ENCODE results near the gene SPIRE2.

The SPIRE2 gene

GRCh38 chr16:89841275-89841674 lies 13.0 kb downstream of the SPIRE2 start:
- no CpG with 5 or more reads among the region's 10 CpGs for WGBS (ENCODE audit: insufficient coverage, insufficient read length)
- H3K27me3 ChIP-seq (ENCODE audit: control insufficient read depth, insufficient read depth, low read length): no peaks in the 10 kb centered on the region
- H3K27ac ChIP-seq (ENCODE audit: low read length): no peak overlapping the region
- H3K4me3 ChIP-seq (ENCODE audit: low read length): no peak overlapping the region
- peaks cover 6% of the 10 kb centered on the region for H3K4me1 ChIP-seq (ENCODE audit: control insufficient read depth, insufficient read depth, low read length)
- no peak for DNase-seq (ENCODE audit: low read depth, low spot score)
- H3K36me3 ChIP-seq (ENCODE audit: control insufficient read depth, insufficient read depth, low read length): no peaks in the 10 kb centered on the region
- no peaks in the 10 kb centered on the region for H3K9me3 ChIP-seq (ENCODE audit: control insufficient read depth, insufficient read depth, low read length)

GRCh38 chr16:89842471-89843408 lies 14.5 kb downstream of the SPIRE2 start:
- no peak for DNase-seq (ENCODE audit: low read depth, low spot score)
- no peaks in the 10 kb centered on the region for H3K27me3 ChIP-seq (ENCODE audit: control insufficient read depth, insufficient read depth, low read length)
- no peak overlapping the region for H3K27ac ChIP-seq (ENCODE audit: low read length)
- no peak overlapping the region for H3K4me3 ChIP-seq (ENCODE audit: low read length)
- H3K4me1 ChIP-seq (ENCODE audit: control insufficient read depth, insufficient read depth, low read length): peaks cover 6% of the 10 kb centered on the region
- WGBS (ENCODE audit: insufficient coverage, insufficient read length): no CpG with 5 or more reads among the region's 26 CpGs
- H3K9me3 ChIP-seq (ENCODE audit: control insufficient read depth, insufficient read depth, low read length): no peaks in the 10 kb centered on the region
- no peaks in the 10 kb centered on the region for H3K36me3 ChIP-seq (ENCODE audit: control insufficient read depth, insufficient read depth, low read length)

- no CpG with 5 or more reads among the region's 20 CpGs for WGBS (ENCODE audit: insufficient coverage, insufficient read length)
- no peak overlapping the region for H3K4me3 ChIP-seq (ENCODE audit: low read length)
- no peaks in the 10 kb centered on the region for H3K27me3 ChIP-seq (ENCODE audit: control insufficient read depth, insufficient read depth, low read length)
- H3K36me3 ChIP-seq (ENCODE audit: control insufficient read depth, insufficient read depth, low read length): no peaks in the 10 kb centered on the region
- no peak for DNase-seq (ENCODE audit: low read depth, low spot score)
- H3K27ac ChIP-seq (ENCODE audit: low read length): no peak overlapping the region
- no peaks in the 10 kb centered on the region for H3K9me3 ChIP-seq (ENCODE audit: control insufficient read depth, insufficient read depth, low read length)
- H3K4me1 ChIP-seq (ENCODE audit: control insufficient read depth, insufficient read depth, low read length): peaks cover 6% of the 10 kb centered on the region
Observed at GRCh38 chr16:89843409-89844350, 15.4 kb downstream of the SPIRE2 start.

DNA sequence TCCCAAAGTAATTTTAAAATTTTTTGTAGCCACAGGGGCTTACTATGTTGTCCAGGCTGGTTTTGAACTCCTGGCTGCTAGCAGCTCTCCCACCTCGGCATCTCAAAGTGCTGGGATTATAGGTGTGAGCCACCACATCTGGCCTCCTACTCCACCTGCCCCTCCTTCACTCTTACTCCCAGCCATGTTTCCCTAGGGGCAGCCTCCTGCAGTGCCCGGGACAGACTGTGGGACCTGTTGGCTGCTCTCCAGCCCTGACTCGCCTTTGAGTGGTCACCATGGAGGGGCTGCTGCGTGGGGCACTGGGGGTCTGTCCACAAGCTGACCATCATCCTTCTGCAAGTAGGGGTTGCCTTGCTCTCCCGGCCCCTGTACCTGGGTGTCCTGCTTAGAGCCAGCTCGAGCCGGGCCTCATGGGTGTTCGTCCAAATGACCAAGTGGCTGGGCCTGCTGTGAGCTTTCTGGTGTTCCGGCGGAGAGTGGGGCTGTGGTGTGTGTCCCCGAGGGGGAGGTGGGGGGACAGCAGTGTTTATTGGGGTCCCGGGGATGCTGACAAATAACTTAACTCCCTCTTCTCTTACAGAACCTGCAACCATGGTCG lies 16.6 kb downstream of the SPIRE2 start:
- 0 out of 2 replicates have a peak, but pooled peaks cover 3% of the 10 kb centered on the region for H3K4me1 ChIP-seq (ENCODE audit: control insufficient read depth, insufficient read depth, low read length)
- no peak overlapping the region for H3K4me3 ChIP-seq (ENCODE audit: low read length)
- H3K9me3 ChIP-seq (ENCODE audit: control insufficient read depth, insufficient read depth, low read length): no peaks in the 10 kb centered on the region
- no CpG with 5 or more reads among the region's 13 CpGs for WGBS (ENCODE audit: insufficient coverage, insufficient read length)
- DNase-seq (ENCODE audit: low read depth, low spot score): no peak
- no peak overlapping the region for H3K27ac ChIP-seq (ENCODE audit: low read length)
- peaks cover 2% of the 10 kb centered on the region; the same call in 1 of the 2 replicates for H3K36me3 ChIP-seq (ENCODE audit: control insufficient read depth, insufficient read depth, low read length)
- H3K27me3 ChIP-seq (ENCODE audit: control insufficient read depth, insufficient read depth, low read length): no peaks in the 10 kb centered on the region

- no peaks in the 10 kb centered on the region for H3K27me3 ChIP-seq (ENCODE audit: control insufficient read depth, insufficient read depth, low read length)
- no peaks in the 10 kb centered on the region for H3K9me3 ChIP-seq (ENCODE audit: control insufficient read depth, insufficient read depth, low read length)
- no peak for DNase-seq (ENCODE audit: low read depth, low spot score)
- H3K4me3 ChIP-seq (ENCODE audit: low read length): no peak overlapping the region
- H3K4me1 ChIP-seq (ENCODE audit: control insufficient read depth, insufficient read depth, low read length): 0 out of 2 replicates have a peak, but pooled peaks cover 2% of the 10 kb centered on the region
- H3K27ac ChIP-seq (ENCODE audit: low read length): no peak overlapping the region
- peaks cover 2% of the 10 kb centered on the region; the same call in 1 of the 2 replicates for H3K36me3 ChIP-seq (ENCODE audit: control insufficient read depth, insufficient read depth, low read length)
- no CpG with 5 or more reads among the region's 13 CpGs for WGBS (ENCODE audit: insufficient coverage, insufficient read length)
Observed at GRCh38 chr16:89845417-89845816, 17.1 kb downstream of the SPIRE2 start.

DNA sequence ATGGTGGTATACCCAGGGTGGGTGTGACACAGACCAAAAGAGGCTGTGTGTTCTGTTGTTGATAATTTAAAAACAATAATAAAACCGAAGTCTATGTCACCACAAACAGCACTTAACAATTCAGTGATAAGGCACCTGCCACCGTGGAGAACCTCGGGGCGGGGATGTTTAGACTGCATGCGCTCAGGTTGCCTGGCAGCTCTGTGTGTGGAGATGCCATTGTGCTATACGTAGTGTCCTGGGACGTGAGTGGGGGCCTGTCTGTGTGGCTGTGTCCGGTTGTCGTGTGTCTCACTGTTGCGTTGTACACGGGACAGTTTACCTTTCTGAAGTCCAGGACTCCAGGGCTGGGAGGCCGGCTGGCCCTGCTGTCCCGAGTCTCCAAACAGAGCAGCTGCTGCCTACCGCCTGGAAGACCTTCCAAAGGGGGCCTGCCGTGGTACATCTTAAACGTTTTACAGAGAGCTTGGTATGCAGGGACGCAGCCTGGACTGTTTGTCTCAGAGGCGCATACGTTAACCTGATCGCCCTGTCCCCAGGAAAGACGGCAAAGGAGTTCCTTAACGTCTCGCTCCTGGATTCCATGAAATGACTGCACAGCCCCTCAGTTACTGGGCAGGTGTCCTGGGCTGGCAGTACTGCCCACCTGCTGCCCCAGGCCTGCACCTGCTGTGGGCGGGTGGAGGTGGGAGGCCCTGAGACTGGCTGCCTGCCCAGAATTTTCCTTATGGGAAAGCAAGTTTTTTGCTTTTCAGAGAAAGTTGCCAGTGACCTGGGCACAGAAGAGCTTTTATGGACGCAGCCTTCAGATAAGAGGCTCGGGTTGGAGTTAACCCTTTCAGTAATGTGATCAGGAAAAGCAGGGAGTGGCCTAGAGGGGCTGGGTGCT lies 19.0 kb downstream of the SPIRE2 start:
- Histone ChIP-seq H3K27ac (ENCODE audit: low read length) (no peak overlapping the region), H3K9me3 (ENCODE audit: control insufficient read depth, insufficient read depth, low read length) (no peaks in the 10 kb centered on the region), H3K36me3 (ENCODE audit: control insufficient read depth, insufficient read depth, low read length) (peaks cover 2% of the 10 kb centered on the region; the same call in 1 of the 2 replicates), H3K4me1 (ENCODE audit: control insufficient read depth, insufficient read depth, low read length) (0 out of 2 replicates have a peak, but pooled peaks cover 2% of the 10 kb centered on the region), H3K4me3 (ENCODE audit: low read length) (no peak overlapping the region), H3K27me3 (ENCODE audit: control insufficient read depth, insufficient read depth, low read length) (no peaks in the 10 kb centered on the region)
- no peak for DNase-seq (ENCODE audit: low read depth, low spot score)
- no CpG with 5 or more reads among the region's 26 CpGs for WGBS (ENCODE audit: insufficient coverage, insufficient read length)

DNA sequence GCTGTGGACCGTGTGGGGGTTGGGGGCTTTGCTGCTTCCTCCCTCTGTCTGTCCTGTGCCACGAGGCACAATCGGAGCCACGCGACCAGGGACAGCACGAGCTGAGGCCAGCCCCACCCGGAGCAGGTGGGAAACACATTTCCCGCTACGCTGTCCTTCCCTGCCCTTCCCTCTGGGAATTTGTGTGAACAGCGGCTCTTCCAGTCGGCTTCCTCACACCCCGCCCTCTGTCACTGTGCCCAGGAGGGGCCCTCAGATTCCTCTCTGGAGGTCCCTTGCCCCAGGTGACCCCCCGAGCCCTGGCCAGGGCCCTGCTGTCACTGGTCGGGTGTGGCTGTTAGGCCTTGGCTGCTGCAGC lies 19.6 kb downstream of the SPIRE2 start:
- no peaks in the 10 kb centered on the region for H3K9me3 ChIP-seq (ENCODE audit: control insufficient read depth, insufficient read depth, low read length)
- H3K27me3 ChIP-seq (ENCODE audit: control insufficient read depth, insufficient read depth, low read length): no peaks in the 10 kb centered on the region
- H3K36me3 ChIP-seq (ENCODE audit: control insufficient read depth, insufficient read depth, low read length): peaks cover 2% of the 10 kb centered on the region; the same call in 1 of the 2 replicates
- no CpG with 5 or more reads among the region's 14 CpGs for WGBS (ENCODE audit: insufficient coverage, insufficient read length)
- no peaks in the 10 kb centered on the region for H3K4me1 ChIP-seq (ENCODE audit: control insufficient read depth, insufficient read depth, low read length)
- no peak for DNase-seq (ENCODE audit: low read depth, low spot score)
- no peak overlapping the region for H3K4me3 ChIP-seq (ENCODE audit: low read length)
- H3K27ac ChIP-seq (ENCODE audit: low read length): no peak overlapping the region

DNA sequence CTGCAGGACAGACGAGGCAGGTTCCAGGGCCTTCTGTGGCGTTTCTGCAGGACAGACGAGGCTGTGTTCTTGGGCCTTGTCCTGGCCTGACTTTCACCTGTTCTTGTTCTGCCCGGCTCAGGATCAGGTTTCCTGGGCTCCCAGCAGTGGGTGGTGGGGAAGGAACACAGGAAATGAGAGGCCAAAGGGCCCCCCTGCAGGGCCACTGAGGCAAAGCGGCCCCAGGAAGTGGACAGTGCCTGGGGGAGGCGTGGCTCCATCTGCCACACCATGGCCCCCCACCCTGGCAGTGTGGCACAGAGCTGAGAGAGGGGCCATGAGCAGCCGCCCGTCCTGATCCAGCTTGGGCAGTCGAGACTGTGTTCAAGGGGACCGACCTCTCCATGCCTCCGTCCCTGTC lies 20.7 kb downstream of the SPIRE2 start:
- Histone ChIP-seq H3K9me3 (ENCODE audit: control insufficient read depth, insufficient read depth, low read length) (no peaks in the 10 kb centered on the region), H3K27me3 (ENCODE audit: control insufficient read depth, insufficient read depth, low read length) (no peaks in the 10 kb centered on the region), H3K27ac (ENCODE audit: low read length) (no peak overlapping the region), H3K36me3 (ENCODE audit: control insufficient read depth, insufficient read depth, low read length) (peaks cover 2% of the 10 kb centered on the region; the same call in 1 of the 2 replicates), H3K4me3 (ENCODE audit: low read length) (no peak overlapping the region), H3K4me1 (ENCODE audit: control insufficient read depth, insufficient read depth, low read length) (no peaks in the 10 kb centered on the region)
- DNase-seq (ENCODE audit: low read depth, low spot score): no peak
- WGBS (ENCODE audit: insufficient coverage, insufficient read length): no CpG with 5 or more reads among the region's 11 CpGs

DNA sequence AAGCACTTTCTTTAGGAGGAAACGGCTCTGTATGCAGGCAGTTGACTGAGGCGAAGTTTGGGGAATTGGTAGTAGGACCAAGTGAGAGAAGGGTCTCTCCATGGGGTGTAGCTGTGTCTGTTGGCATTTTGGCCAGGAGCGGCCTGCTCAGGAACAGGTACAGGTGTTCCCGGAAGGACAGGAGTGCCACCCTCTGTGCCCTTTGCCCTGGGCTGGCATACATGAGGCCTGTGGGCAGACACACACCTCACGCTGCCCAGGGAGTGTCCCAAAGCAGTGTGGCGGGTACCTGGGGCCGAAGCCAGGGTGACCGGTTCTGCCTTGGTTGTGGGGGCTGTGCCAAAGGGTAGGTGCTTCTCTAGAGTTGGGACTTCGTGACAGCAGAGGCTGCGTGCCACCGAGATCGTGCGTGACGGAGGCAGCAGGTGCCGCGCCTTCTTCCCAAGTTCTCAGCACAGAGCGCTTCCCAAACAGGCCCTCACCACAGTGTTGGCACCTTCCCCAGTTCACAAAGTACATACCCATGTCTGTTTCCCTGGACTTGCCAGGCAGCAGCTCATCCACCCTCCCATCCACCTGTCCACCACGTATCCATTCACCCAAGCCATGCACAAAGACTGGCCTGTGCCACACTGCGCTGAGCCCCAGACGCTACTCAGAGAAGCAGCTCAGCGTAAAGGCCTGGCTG lies 25.2 kb downstream of the SPIRE2 start:
- WGBS (ENCODE audit: insufficient coverage, insufficient read length): no CpG with 5 or more reads among the region's 21 CpGs
- no peaks in the 10 kb centered on the region for H3K9me3 ChIP-seq (ENCODE audit: control insufficient read depth, insufficient read depth, low read length)
- DNase-seq (ENCODE audit: low read depth, low spot score): no peak
- H3K27me3 ChIP-seq (ENCODE audit: control insufficient read depth, insufficient read depth, low read length): no peaks in the 10 kb centered on the region
- peaks cover 2% of the 10 kb centered on the region; the same call in 1 of the 2 replicates for H3K36me3 ChIP-seq (ENCODE audit: control insufficient read depth, insufficient read depth, low read length)
- no peak overlapping the region for H3K27ac ChIP-seq (ENCODE audit: low read length)
- H3K4me1 ChIP-seq (ENCODE audit: control insufficient read depth, insufficient read depth, low read length): no peaks in the 10 kb centered on the region; the same call in 1 of the 2 replicates
- H3K4me3 ChIP-seq (ENCODE audit: low read length): no peak overlapping the region

Data from iPS DF 6.9 (cell line).